MM.1S (cell line): ENCODE data around the gene CDKL2.

Experiments
- DNase-seq: peaks from one replicate; pipeline ENCODE4 v3.0.0-alpha.2; 2015
- H2AFZ ChIP-seq: fragments of 300-600 bp; sonication (generic); 2 replicates; pipeline ENCODE4 v1.6.0; 2016; ENCODE audit warnings: antibody characterized with exemption, low read length
- H3F3A ChIP-seq: fragments of 300-600 bp; sonication (generic); 2 replicates; pipeline ENCODE4 v1.6.1; 2016; ENCODE audit warnings: mild to moderate bottlenecking, antibody characterized with exemption, low read length, moderate library complexity, mixed read lengths; ENCODE audit not compliant: insufficient read depth
- H3K27ac ChIP-seq: fragments of 300-600 bp; sonication (generic); 2 replicates; pipeline ENCODE4 v1.5.1; 2016; ENCODE audit warnings: mild to moderate bottlenecking, low read length
- H3K27me3 ChIP-seq: fragments of 300-600 bp; sonication (generic); replicated peaks from 2 replicates; pipeline ENCODE4 v1.6.0; 2016; ENCODE audit warnings: low read length; ENCODE audit not compliant: insufficient read depth
- H3K36me3 ChIP-seq: fragments of 300-600 bp; sonication (generic); replicated peaks from 2 replicates; pipeline ENCODE4 v1.6.1; 2016; ENCODE audit warnings: mild to moderate bottlenecking, low read length, mixed read lengths; ENCODE audit not compliant: insufficient read depth
- H3K4me1 ChIP-seq: fragments of 300-600 bp; sonication (generic); 2 replicates; pipeline ENCODE4 v1.6.1; 2016; ENCODE audit warnings: low read length, mixed read lengths
- H3K4me2 ChIP-seq: fragments of 300-600 bp; sonication (generic); 2 replicates; pipeline ENCODE4 v1.6.0; 2016; ENCODE audit warnings: low read depth, low read length
- H3K4me3 ChIP-seq: fragments of 300-600 bp; sonication (generic); 2 replicates; pipeline ENCODE4 v1.5.1; 2016; ENCODE audit warnings: low read length, mixed read lengths
- H3K79me2 ChIP-seq: fragments of 300-600 bp; sonication (generic); 2 replicates; pipeline ENCODE4 v1.6.1; 2016; ENCODE audit warnings: mixed run types, low read length, mixed read lengths
- H3K9ac ChIP-seq: fragments of 300-600 bp; sonication (generic); 2 replicates; pipeline ENCODE4 v1.6.1; 2016; ENCODE audit warnings: low read length, mixed read lengths
- H3K9me2 ChIP-seq: fragments of 300-600 bp; sonication (generic); replicated peaks from 2 replicates; pipeline ENCODE4 v1.6.1; 2016; ENCODE audit warnings: mild to moderate bottlenecking, low read length, mixed read lengths; ENCODE audit not compliant: insufficient read depth
- H3K9me3 ChIP-seq: fragments of 300-600 bp; sonication (generic); replicated peaks from 2 replicates; pipeline ENCODE4 v1.6.1; 2016; ENCODE audit warnings: mild to moderate bottlenecking, low read length, mixed read lengths; ENCODE audit not compliant: insufficient read depth
- H4K20me1 ChIP-seq: fragments of 300-600 bp; sonication (generic); 2 replicates; pipeline ENCODE4 v1.6.1; 2016; ENCODE audit warnings: mild to moderate bottlenecking, low read length, moderate library complexity, mixed read lengths; ENCODE audit not compliant: insufficient read depth
- CTCF ChIP-seq: fragments of 300-600 bp; sonication (generic); IDR thresholded peaks from 2 replicates; pipeline ENCODE4 v1.5.1; 2016; ENCODE audit warnings: antibody characterized with exemption, low read length, mixed read lengths
- EZH2 ChIP-seq: fragments of 300-600 bp; sonication (generic); optimal IDR thresholded peaks from 2 replicates; pipeline ENCODE3; 2017; ENCODE audit warnings: low read depth, mild to moderate bottlenecking, antibody characterized with exemption, low read length, mixed read lengths
- EZH2phosphoT487 ChIP-seq: fragments of 300-600 bp; sonication (generic); IDR thresholded peaks from 2 replicates; pipeline ENCODE4 v1.6.1; 2018; ENCODE audit warnings: antibody characterized with exemption, low read length

CDKL2 gene

DNA sequence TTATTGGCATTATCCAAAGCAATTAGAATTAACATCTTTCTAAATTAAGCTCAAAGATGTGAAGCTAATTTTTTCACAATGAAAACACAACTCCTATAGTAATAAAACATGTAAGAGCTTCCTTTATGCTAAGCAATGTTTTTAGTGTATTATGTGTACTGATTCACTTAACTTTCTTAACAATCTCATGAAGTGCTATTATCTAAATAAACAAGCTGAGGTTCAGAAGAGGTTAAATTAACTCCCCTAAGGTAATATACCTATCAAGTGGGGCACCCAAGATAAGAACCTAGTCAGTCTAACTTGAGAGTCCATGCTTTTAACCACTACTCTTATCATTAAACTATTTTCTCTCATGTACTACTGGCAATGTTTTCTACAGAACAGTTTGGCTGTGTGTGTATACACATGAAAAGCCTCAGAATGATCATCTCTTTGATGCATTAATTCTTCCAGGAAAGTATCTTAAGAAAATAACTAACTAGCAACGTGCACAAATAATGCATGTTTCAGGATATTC, 29.2 kb upstream of the CDKL2 start:
- Histone ChIP-seq H3K27ac (no peak overlapping the region), H3K9me3 (no peaks in the 10 kb centered on the region), H3K36me3 (peaks cover 14% of the 10 kb centered on the region), H3K9ac (no peak overlapping the region), H3F3A (peaks cover 5% of the 10 kb centered on the region; the same call in 1 of the 2 replicates), H3K27me3 (no peaks in the 10 kb centered on the region), H4K20me1 (peaks cover 9% of the 10 kb centered on the region; the same call in 1 of the 2 replicates), H3K9me2 (no peaks in the 10 kb centered on the region), H3K4me2 (no peak overlapping the region), H3K4me3 (no peak overlapping the region), H3K79me2 (peaks cover 91% of the 10 kb centered on the region), H3K4me1 (peaks cover 21% of the 10 kb centered on the region), H2AFZ (no peak overlapping the region)
- no peak for TF ChIP-seq EZH2phosphoT487
- TF ChIP-seq EZH2, result no peak
- no peak for TF ChIP-seq CTCF
- no peak for DNase-seq

DNA sequence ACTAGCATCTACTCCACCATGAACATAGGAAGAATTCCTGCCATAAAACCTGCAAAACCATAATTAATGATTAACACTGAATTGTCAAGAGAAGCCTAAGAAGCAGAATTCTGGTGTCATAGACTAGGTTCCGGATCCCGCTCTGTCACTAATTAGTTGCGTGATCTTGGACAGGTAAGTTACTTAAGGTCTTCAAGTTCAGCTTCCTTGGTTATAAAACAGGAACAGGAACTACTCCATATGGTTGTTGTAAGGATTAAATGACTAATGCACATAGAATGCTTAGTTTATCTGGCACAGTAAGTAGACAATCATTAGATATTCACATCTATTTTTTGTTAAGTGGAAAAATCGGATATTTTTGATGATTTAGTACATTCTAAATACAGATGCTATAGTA, 28.5 kb upstream of the CDKL2 start:
- Histone ChIP-seq H3K27ac (no peak overlapping the region), H3K79me2 (peaks cover 89% of the 10 kb centered on the region), H3K9me2 (no peaks in the 10 kb centered on the region)

DNA sequence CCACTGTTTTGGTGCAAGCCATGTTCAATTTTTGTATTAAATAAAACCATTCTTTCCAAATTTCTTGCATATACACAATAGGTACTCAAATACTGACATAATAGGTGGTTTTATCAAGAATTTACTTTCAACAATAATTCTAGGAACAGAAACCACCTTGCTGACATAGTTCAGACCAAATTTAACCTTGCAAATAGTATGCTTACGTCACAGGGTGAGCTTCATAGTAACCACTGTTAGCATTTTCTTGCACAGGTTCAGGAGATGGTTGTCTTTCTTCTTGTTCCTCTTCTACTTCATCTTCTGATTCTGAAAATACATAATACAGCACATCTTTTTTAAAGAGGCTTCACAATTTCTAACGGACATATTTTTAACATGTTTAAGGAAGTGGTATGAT, 25.2 kb upstream of the CDKL2 start:
- Histone ChIP-seq H3K9me3 (no peaks in the 10 kb centered on the region), H3F3A (peaks cover 5% of the 10 kb centered on the region; the same call in 1 of the 2 replicates), H3K4me1 (peaks cover 21% of the 10 kb centered on the region), H3K9ac (no peak overlapping the region), H4K20me1 (no peaks in the 10 kb centered on the region), H3K79me2 (peaks cover 88% of the 10 kb centered on the region), H3K4me3 (no peak overlapping the region), H3K4me2 (no peak overlapping the region), H3K9me2 (no peaks in the 10 kb centered on the region), H2AFZ (no peak overlapping the region), H3K27ac (peak overlapping the region; percentile 46; the same call in 1 of the 2 replicates), H3K27me3 (no peaks in the 10 kb centered on the region), H3K36me3 (peaks cover 15% of the 10 kb centered on the region)
- peak; percentile 40 for DNase-seq
- TF ChIP-seq EZH2 (no peak), CTCF (no peak), EZH2phosphoT487 (no peak)

More for the DNA sequence above, 28.5 kb upstream of the CDKL2 start:
- no peak overlapping the region for H3K9ac ChIP-seq
- no peak overlapping the region for H2AFZ ChIP-seq
- peaks cover 9% of the 10 kb centered on the region; the same call in 1 of the 2 replicates for H4K20me1 ChIP-seq
- peaks cover 14% of the 10 kb centered on the region for H3K36me3 ChIP-seq
- TF ChIP-seq EZH2phosphoT487, result no peak
- TF ChIP-seq CTCF, result no peak
- TF ChIP-seq EZH2, result no peak
- DNase-seq, result no peak
- H3K4me3 ChIP-seq, result no peak overlapping the region
- H3F3A ChIP-seq, result peaks cover 5% of the 10 kb centered on the region; the same call in 1 of the 2 replicates
- peaks cover 21% of the 10 kb centered on the region for H3K4me1 ChIP-seq
- H3K27me3 ChIP-seq, result no peaks in the 10 kb centered on the region
- no peak overlapping the region for H3K4me2 ChIP-seq
- no peaks in the 10 kb centered on the region for H3K9me3 ChIP-seq
